ENCODE measurements around the gene PNMA1. TPM values are rescaled to one million over a fixed set of nuclear protein-coding genes. Genes with fewer than 3 reads are reported as not detected.

PNMA1 gene
- total and polyA plus RNA-seq, 2 of the 13 experiments (the other 11 are each of a cell fraction or from before 2014, with no cell fraction given), result 7.0 to 8.3 TPM

- Histone ChIP-seq H3K4me3 (replicated peaks in 1 of 3; ENCODE audit: insufficient read depth in 1 of 3, low read depth in 2 of 3, low read length in 3 of 3) (no peak overlapping the region), H3K4me1 (ENCODE audit: insufficient read depth, low read length) (peaks cover 26% of the 10 kb centered on the region), H4K20me1 (ENCODE audit: insufficient read depth, low read length) (peaks cover 2% of the 10 kb centered on the region; the same call in 1 of the 2 replicates), H3K4me2 (ENCODE audit: low read depth, low read length) (no peak overlapping the region), H3K27me3 (ENCODE audit: control insufficient read depth in 1 of 2, insufficient read depth in 2 of 2, low read length in 2 of 2) (no peaks in the 10 kb centered on the region), H3K27ac (ENCODE audit: extremely low read length, insufficient read depth, low read length) (no peak overlapping the region), H3K9ac (ENCODE audit: insufficient read depth, low read depth, low read length) (no peak overlapping the region), H2AFZ (ENCODE audit: low read length) (no peak overlapping the region), H3K36me3 (replicated peaks in 1 of 2; ENCODE audit: control insufficient read depth in 1 of 2, insufficient read depth in 2 of 2, low read length in 2 of 2) (peaks cover 46 to 89% of the 10 kb centered on the region in 2 experiments), H3K79me2 (ENCODE audit: insufficient read depth, low read length) (no peaks in the 10 kb centered on the region), H3K9me3 (ENCODE audit: low read length) (no peaks in the 10 kb centered on the region)
- intact Hi-C loops (cut with micrococcal nuclease; ENCODE audit: unreplicated experiment), result no loop called here
- ChIA-PET CTCF (ENCODE audit: low intra/inter-chr PET ratio, low total read pairs) (no interaction called here), POLR2A (interaction anchor here (1.1 kb wide), 1 partner anchor 10 kb away, joined by 3 read pairs; the partner anchor contains the start of gene PNMA1)
- ATAC-seq, result peak; percentile 24; the same call in 2 of the 3 replicates
- 86% methylated on average over 12 of the region's 12 CpGs for WGBS (ENCODE audit: low lambda C conversion rate)
- no peak for FAIRE-seq
- no TSS peak for BruUV-seq (replicated peaks)
- in situ Hi-C loops (cut with HindIII; ENCODE audit: extremely low pct_ligation_motif_present, low pct_unique_long_range_greater_than_20kb), result no loop called here
- no peak for DNase-seq (ENCODE audit: low spot score)
- TF ChIP-seq SRY (CRISPR knock-in tag; IDR thresholded peaks at IDR 0.05), result no peak
- TF ChIP-seq, protein P1, sequence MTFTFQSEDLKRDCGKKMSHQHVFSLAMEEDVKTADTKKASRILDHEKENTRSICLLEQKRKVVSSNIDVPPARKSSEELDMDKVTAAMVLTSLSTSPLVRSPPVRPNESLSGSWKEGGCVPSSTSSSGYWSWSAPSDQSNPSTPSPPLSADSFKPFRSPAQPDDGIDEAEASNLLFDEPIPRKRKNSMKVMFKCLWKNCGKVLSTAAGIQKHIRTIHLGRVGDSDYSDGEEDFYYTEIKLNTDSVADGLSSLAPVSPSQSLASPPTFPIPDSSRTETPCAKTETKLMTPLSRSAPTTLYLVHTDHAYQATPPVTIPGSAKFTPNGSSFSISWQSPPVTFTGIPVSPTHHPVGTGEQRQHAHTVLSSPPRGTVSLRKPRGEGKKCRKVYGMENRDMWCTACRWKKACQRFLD (CRISPR knock-in tag; IDR thresholded peaks at IDR 0.05; ENCODE audit: borderline replicate concordance), result no peak
- no peak for TF ChIP-seq ZBTB21 (CRISPR knock-in tag; IDR thresholded peaks at IDR 0.05)
- no peak for TF ChIP-seq HNRNPL (IDR thresholded peaks at IDR 0.05; ENCODE audit: low read depth, low read length)
- TF ChIP-seq U2AF2 (IDR thresholded peaks at IDR 0.05; ENCODE audit: low read depth, low read length), result no peak
- TF ChIP-seq ASH2L (IDR thresholded peaks at IDR 0.05; ENCODE audit: insufficient read length, low read depth, low read length), result peak; percentile 22
- no peak for TF ChIP-seq TEAD3 (CRISPR knock-in tag; optimal IDR thresholded peaks at IDR 0.05; ENCODE audit: borderline replicate concordance)
- TF ChIP-seq CEBPG (CRISPR knock-in tag; IDR thresholded peaks at IDR 0.05), result 0 out of 2 replicates have a peak, but pooled peaks have one; percentile 27
- no peak for TF ChIP-seq STAT5B (CRISPR knock-in tag; IDR thresholded peaks at IDR 0.05)
- TF ChIP-seq RBM22 (optimal IDR thresholded peaks at IDR 0.05; ENCODE audit: low read length), result peak; percentile 48
- no peak for TF ChIP-seq CENPT (CRISPR knock-in tag; IDR thresholded peaks at IDR 0.05; ENCODE audit: low read depth)
- TF ChIP-seq CBX1 (IDR thresholded peaks at IDR 0.05; ENCODE audit: low read depth), result no peak
- TF ChIP-seq NFAT5 (CRISPR knock-in tag; IDR thresholded peaks at IDR 0.05), result no peak
- no peak for TF ChIP-seq ZNF616 (CRISPR knock-in tag; IDR thresholded peaks at IDR 0.05; ENCODE audit: low read depth)
- no peak for TF ChIP-seq ZNF747 (CRISPR knock-in tag; IDR thresholded peaks at IDR 0.05; ENCODE audit: borderline replicate concordance)
- no peak for TF ChIP-seq ZNF101 (CRISPR knock-in tag; IDR thresholded peaks at IDR 0.05; ENCODE audit: borderline replicate concordance, low read depth)
- no peak for TF ChIP-seq MEIS2 (CRISPR knock-in tag; IDR thresholded peaks at IDR 0.05)
- no peak for TF ChIP-seq ZNF552 (CRISPR knock-in tag; IDR thresholded peaks at IDR 0.05; ENCODE audit: borderline replicate concordance)
- TF ChIP-seq ZNF282 (IDR thresholded peaks at IDR 0.05; ENCODE audit: partially characterized antibody), result no peak
These were observed 9.8 kb upstream of the PNMA1 start for GRCh38 chr14:73723797-73724661.

All from HepG2 (cell line).